ENCODE results near the gene CDH13. TPM values are rescaled to one million over a fixed set of nuclear protein-coding genes. Genes with fewer than 3 reads are reported as not detected.
A peak's percentile ranks its signal among the peaks of the same experiment; 100 is the strongest.

Gene CDH13
- total RNA-seq, 1 experiment from 2014 or later, result 2.1 TPM

- no TSS peak for BruUV-seq (replicated peaks)
- ChIA-PET POLR2A (ENCODE audit: low non-redundant PET) (no interaction called here), CTCF (no interaction called here)
- Histone ChIP-seq H3K27ac (ENCODE audit: low read depth, low read length, poor library complexity, severe bottlenecking) (no peak overlapping the region), H3K36me3 (ENCODE audit: insufficient read depth, low read length, poor library complexity, severe bottlenecking) (no peaks in the 10 kb centered on the region), H3K4me1 (ENCODE audit: insufficient read depth, low read length, poor library complexity, severe bottlenecking) (no peaks in the 10 kb centered on the region), H3K9me3 (ENCODE audit: low read depth, low read length, poor library complexity, severe bottlenecking) (no peaks in the 10 kb centered on the region), H3K4me3 (ENCODE audit: low read depth, low read length, poor library complexity, severe bottlenecking) (peak overlapping the region; percentile 28), H3K27me3 (replicated peaks; ENCODE audit: insufficient read depth, low read depth, low read length, poor library complexity) (peaks cover 76% of the 10 kb centered on the region)
- no peak for DNase-seq (ENCODE audit: low spot score)
- intact Hi-C loops (cut with micrococcal nuclease; ENCODE audit: unreplicated experiment), result no loop called here
- TF ChIP-seq CTCF (conservative IDR thresholded peaks at IDR 0.05; ENCODE audit: low read depth, low read length) (no peak), EZH2 (IDR thresholded peaks at IDR 0.05; ENCODE audit: borderline replicate concordance, low read depth, low read length, poor library complexity, severe bottlenecking) (no peak)
Observed at GRCh38 chr16:82628088-82628423, 1.3 kb downstream of the CDH13 start.

GRCh38 chr16:82628711-82629110 lies 1.9 kb downstream of the CDH13 start:
- no peak for DNase-seq (ENCODE audit: low spot score)
- ChIA-PET POLR2A (ENCODE audit: low non-redundant PET) (no interaction called here), CTCF (no interaction called here)
- H3K4me1 ChIP-seq (ENCODE audit: insufficient read depth, low read length, poor library complexity, severe bottlenecking), result no peaks in the 10 kb centered on the region
- BruUV-seq (replicated peaks), result no TSS peak
- peaks cover 69% of the 10 kb centered on the region for H3K27me3 ChIP-seq (replicated peaks; ENCODE audit: insufficient read depth, low read depth, low read length, poor library complexity)
- no peaks in the 10 kb centered on the region for H3K9me3 ChIP-seq (ENCODE audit: low read depth, low read length, poor library complexity, severe bottlenecking)
- no peak overlapping the region for H3K27ac ChIP-seq (ENCODE audit: low read depth, low read length, poor library complexity, severe bottlenecking)
- no peaks in the 10 kb centered on the region for H3K36me3 ChIP-seq (ENCODE audit: insufficient read depth, low read length, poor library complexity, severe bottlenecking)
- H3K4me3 ChIP-seq (ENCODE audit: low read depth, low read length, poor library complexity, severe bottlenecking), result no peak overlapping the region
- TF ChIP-seq CTCF (conservative IDR thresholded peaks at IDR 0.05; ENCODE audit: low read depth, low read length) (no peak), EZH2 (IDR thresholded peaks at IDR 0.05; ENCODE audit: borderline replicate concordance, low read depth, low read length, poor library complexity, severe bottlenecking) (no peak)
- intact Hi-C loops (cut with micrococcal nuclease; ENCODE audit: unreplicated experiment), result no loop called here

- H3K4me3 ChIP-seq (ENCODE audit: low read depth, low read length, poor library complexity, severe bottlenecking), result no peak overlapping the region
- H3K9me3 ChIP-seq (ENCODE audit: low read depth, low read length, poor library complexity, severe bottlenecking), result no peaks in the 10 kb centered on the region
- TF ChIP-seq CTCF (conservative IDR thresholded peaks at IDR 0.05; ENCODE audit: low read depth, low read length) (no peak), EZH2 (IDR thresholded peaks at IDR 0.05; ENCODE audit: borderline replicate concordance, low read depth, low read length, poor library complexity, severe bottlenecking) (no peak)
- CTCF ChIA-PET, result no interaction called here
- no TSS peak for BruUV-seq (replicated peaks)
- no peak overlapping the region for H3K27ac ChIP-seq (ENCODE audit: low read depth, low read length, poor library complexity, severe bottlenecking)
- no peaks in the 10 kb centered on the region for H3K36me3 ChIP-seq (ENCODE audit: insufficient read depth, low read length, poor library complexity, severe bottlenecking)
- H3K27me3 ChIP-seq (replicated peaks; ENCODE audit: insufficient read depth, low read depth, low read length, poor library complexity), result peaks cover 61% of the 10 kb centered on the region
- DNase-seq (ENCODE audit: low spot score), result no peak
- POLR2A ChIA-PET (ENCODE audit: low non-redundant PET), result no interaction called here
- intact Hi-C loops (cut with micrococcal nuclease; ENCODE audit: unreplicated experiment), result loop anchor here (10.0 kb wide), 1 partner anchor 685 kb away; no protein-coding TSS in a partner anchor
- H3K4me1 ChIP-seq (ENCODE audit: insufficient read depth, low read length, poor library complexity, severe bottlenecking), result no peaks in the 10 kb centered on the region
Observed at GRCh38 chr16:82629441-82630027, 2.8 kb downstream of the CDH13 start.

Data from A673 (cell line).